Measurements from ENCODE around the gene DCXR. TPM values are rescaled to one million over a fixed set of nuclear protein-coding genes. Genes with fewer than 3 reads are reported as not detected.

DCXR gene
- polyA plus RNA-seq, 3 donors, result 88.8 to 93.1 (median 90.3) TPM

DNA sequence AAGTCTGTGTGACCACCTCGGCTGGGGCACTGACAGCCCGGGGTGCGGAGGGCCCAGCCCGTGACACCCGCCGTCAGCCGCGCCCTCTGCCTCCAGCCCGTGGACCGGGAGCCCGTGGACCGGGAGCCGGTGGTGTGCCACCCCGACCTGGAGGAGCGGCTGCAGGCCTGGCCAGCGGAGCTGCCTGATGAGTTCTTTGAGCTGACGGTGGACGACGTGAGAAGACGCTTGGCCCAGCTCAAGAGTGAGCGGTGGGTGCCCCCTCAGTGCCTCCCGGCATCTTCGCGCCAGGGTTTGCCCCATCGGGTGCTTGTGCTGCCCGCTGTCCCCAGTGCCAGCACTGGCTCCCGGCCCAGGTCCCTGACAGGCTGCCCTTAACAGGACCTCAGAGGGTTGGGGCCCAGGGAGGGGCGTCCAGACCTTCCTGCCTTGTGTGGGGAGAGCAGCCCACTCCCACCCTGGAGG, 28.5 kb downstream of the DCXR start:
- intact Hi-C loops (cut with micrococcal nuclease), result no loop called here
- Mint-ChIP-seq H3K27ac (no peak overlapping the region), H3K36me3 (peaks cover 2 to 17% of the 10 kb centered on the region in 2 donors), H3K4me1 (no peaks in the 10 kb centered on the region), H3K9me3 (no peaks in the 10 kb centered on the region), H3K27me3 (ENCODE audit: low read depth in 3 of 3) (peaks cover 2 to 4% (median 2%) of the 10 kb centered on the region in 3 donors), H3K4me3 (no peak overlapping the region)
- H3K4me1 ChIP-seq (ENCODE audit: control insufficient read depth in 1 of 2, insufficient read depth in 2 of 2, low read length in 2 of 2), result no peaks in the 10 kb centered on the region
- no peak overlapping the region for H2AFZ ChIP-seq (ENCODE audit: insufficient read depth, low read depth, low read length, poor library complexity, severe bottlenecking)
- peaks cover 6% of the 10 kb centered on the region for H4K20me1 ChIP-seq (ENCODE audit: insufficient read depth, low read length)
- H3K27me3 ChIP-seq (ENCODE audit: control insufficient read depth in 2 of 2, insufficient read depth in 2 of 2, low read length in 2 of 2), result no peaks in the 10 kb centered on the region
- H3K9ac ChIP-seq (ENCODE audit: insufficient read depth, low read length, poor library complexity, severe bottlenecking), result no peak overlapping the region
- H3K27ac ChIP-seq (ENCODE audit: low read depth in 1 of 2, low read length in 2 of 2), result no peak overlapping the region
- no peak for DNase-seq
- WGBS (ENCODE audit: insufficient coverage), result 84% methylated on average over 28 of the region's 28 CpGs
- H3K79me2 ChIP-seq (ENCODE audit: insufficient read depth, low read length), result no peaks in the 10 kb centered on the region
- no peaks in the 10 kb centered on the region for H3K9me3 ChIP-seq (replicated peaks in 1 of 2; ENCODE audit: control insufficient read depth in 1 of 2, insufficient read depth in 1 of 2, low read length in 2 of 2)
- peaks cover 9 to 11% of the 10 kb centered on the region in 2 donors for H3K36me3 ChIP-seq (replicated peaks in 1 of 2; ENCODE audit: control insufficient read depth in 1 of 2, insufficient read depth in 2 of 2, low read length in 2 of 2)
- no peak overlapping the region for H3K4me2 ChIP-seq (replicated peaks; ENCODE audit: extremely low read depth, low read length, poor library complexity, severe bottlenecking)
- no peak overlapping the region for H3K4me3 ChIP-seq (replicated peaks in 1 of 3; ENCODE audit: low read depth in 2 of 3, low read length in 3 of 3)
- TF ChIP-seq, protein P1, sequence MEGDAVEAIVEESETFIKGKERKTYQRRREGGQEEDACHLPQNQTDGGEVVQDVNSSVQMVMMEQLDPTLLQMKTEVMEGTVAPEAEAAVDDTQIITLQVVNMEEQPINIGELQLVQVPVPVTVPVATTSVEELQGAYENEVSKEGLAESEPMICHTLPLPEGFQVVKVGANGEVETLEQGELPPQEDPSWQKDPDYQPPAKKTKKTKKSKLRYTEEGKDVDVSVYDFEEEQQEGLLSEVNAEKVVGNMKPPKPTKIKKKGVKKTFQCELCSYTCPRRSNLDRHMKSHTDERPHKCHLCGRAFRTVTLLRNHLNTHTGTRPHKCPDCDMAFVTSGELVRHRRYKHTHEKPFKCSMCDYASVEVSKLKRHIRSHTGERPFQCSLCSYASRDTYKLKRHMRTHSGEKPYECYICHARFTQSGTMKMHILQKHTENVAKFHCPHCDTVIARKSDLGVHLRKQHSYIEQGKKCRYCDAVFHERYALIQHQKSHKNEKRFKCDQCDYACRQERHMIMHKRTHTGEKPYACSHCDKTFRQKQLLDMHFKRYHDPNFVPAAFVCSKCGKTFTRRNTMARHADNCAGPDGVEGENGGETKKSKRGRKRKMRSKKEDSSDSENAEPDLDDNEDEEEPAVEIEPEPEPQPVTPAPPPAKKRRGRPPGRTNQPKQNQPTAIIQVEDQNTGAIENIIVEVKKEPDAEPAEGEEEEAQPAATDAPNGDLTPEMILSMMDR (IDR thresholded peaks at IDR 0.05), result no peak

DNA sequence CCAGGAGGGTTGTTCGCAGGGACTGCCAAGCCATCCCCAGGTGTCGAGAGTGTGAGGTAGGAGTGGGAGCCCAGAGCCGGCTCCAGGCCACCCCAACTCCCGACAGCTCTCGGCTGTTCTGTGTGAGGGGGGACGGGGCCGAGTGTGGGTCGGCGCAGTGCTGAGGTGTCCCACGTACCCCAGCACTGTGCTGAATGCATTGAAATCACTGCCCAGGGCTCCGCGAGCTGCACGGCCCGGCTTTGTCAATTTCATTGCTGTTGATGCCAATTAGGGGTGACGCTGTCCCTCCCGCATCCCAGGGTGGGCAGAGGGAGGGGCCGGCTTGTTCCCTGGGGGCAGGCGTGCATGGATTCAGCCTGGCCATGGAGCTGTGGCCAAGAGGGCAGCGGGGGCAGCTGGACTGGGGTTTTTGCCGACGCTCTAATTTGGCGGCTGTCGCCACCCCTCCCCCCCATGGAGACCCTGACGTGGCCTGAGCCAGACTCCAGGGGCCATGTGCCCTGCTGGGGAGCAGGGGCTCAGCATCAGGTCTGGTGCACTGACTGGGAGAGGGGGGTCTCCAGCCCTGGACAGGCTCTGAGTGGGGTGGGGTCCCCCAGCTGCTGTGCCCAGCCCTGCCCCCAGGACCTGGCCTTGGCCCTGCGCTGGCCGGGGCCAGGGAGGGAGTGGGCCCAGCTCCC, 29.1 kb downstream of the DCXR start:
- Mint-ChIP-seq H3K27ac (no peak overlapping the region), H3K4me3 (no peak overlapping the region), H3K4me1 (no peaks in the 10 kb centered on the region), H3K36me3 (peaks cover 2 to 17% of the 10 kb centered on the region in 2 donors), H3K9me3 (no peaks in the 10 kb centered on the region), H3K27me3 (ENCODE audit: low read depth in 3 of 3) (peaks cover 2 to 4% (median 2%) of the 10 kb centered on the region in 3 donors)
- Histone ChIP-seq H3K4me2 (replicated peaks; ENCODE audit: extremely low read depth, low read length, poor library complexity, severe bottlenecking) (no peak overlapping the region), H4K20me1 (ENCODE audit: insufficient read depth, low read length) (peaks cover 7% of the 10 kb centered on the region), H3K9me3 (replicated peaks in 1 of 2; ENCODE audit: control insufficient read depth in 1 of 2, insufficient read depth in 1 of 2, low read length in 2 of 2) (no peaks in the 10 kb centered on the region), H2AFZ (ENCODE audit: insufficient read depth, low read depth, low read length, poor library complexity, severe bottlenecking) (no peak overlapping the region), H3K36me3 (replicated peaks in 1 of 2; ENCODE audit: control insufficient read depth in 1 of 2, insufficient read depth in 2 of 2, low read length in 2 of 2) (peaks cover 9 to 11% of the 10 kb centered on the region in 2 donors), H3K27me3 (ENCODE audit: control insufficient read depth in 2 of 2, insufficient read depth in 2 of 2, low read length in 2 of 2) (no peaks in the 10 kb centered on the region), H3K4me3 (replicated peaks in 1 of 3; ENCODE audit: low read depth in 2 of 3, low read length in 3 of 3) (no peak overlapping the region), H3K4me1 (ENCODE audit: control insufficient read depth in 1 of 2, insufficient read depth in 2 of 2, low read length in 2 of 2) (no peaks in the 10 kb centered on the region), H3K27ac (ENCODE audit: low read depth in 1 of 2, low read length in 2 of 2) (no peak overlapping the region), H3K9ac (ENCODE audit: insufficient read depth, low read length, poor library complexity, severe bottlenecking) (no peak overlapping the region), H3K79me2 (ENCODE audit: insufficient read depth, low read length) (no peaks in the 10 kb centered on the region)
- 99% methylated on average over 16 of the region's 26 CpGs for WGBS (ENCODE audit: insufficient coverage)
- intact Hi-C loops (cut with micrococcal nuclease), result no loop called here
- TF ChIP-seq, protein P1 (IDR thresholded peaks at IDR 0.05), result no peak
- DNase-seq, result no peak
